GM21423 (cell line): ENCODE results near the gene MICAL2.

Experiments used
- ATAC-seq: cut with Tn5 transposase; IDR thresholded peaks from one replicate; pipeline ENCODE4 v1.9.1; 2021; ENCODE audit warnings: mild to moderate bottlenecking, moderate library complexity; ENCODE audit not compliant: unreplicated experiment

MICAL2 gene

GRCh38 chr11:12094872-12095800, 15.3 kb upstream of the MICAL2 start:
- ATAC-seq, result no peak

- no peak for ATAC-seq
These were observed 13.2 kb upstream of the MICAL2 start for GRCh38 chr11:12097219-12097618.

- no peak for ATAC-seq
These were observed 11.8 kb upstream of the MICAL2 start for GRCh38 chr11:12098601-12099000.

- no peak for ATAC-seq
These were observed 11.1 kb upstream of the MICAL2 start for GRCh38 chr11:12099132-12099873.

- no peak for ATAC-seq
These were observed 10.0 kb upstream of the MICAL2 start for GRCh38 chr11:12100429-12100828.

- ATAC-seq, result no peak
These were observed 9.5 kb upstream of the MICAL2 start for GRCh38 chr11:12100841-12101242.

GRCh38 chr11:12101318-12101717, 9.1 kb upstream of the MICAL2 start:
- ATAC-seq, result no peak

- no peak for ATAC-seq
These were observed 7.6 kb upstream of the MICAL2 start for GRCh38 chr11:12102588-12103410.

GRCh38 chr11:12103411-12104225, 6.8 kb upstream of the MICAL2 start:
- ATAC-seq, result no peak

- no peak for ATAC-seq
These were observed 4.9 kb upstream of the MICAL2 start for GRCh38 chr11:12105471-12105870.

- no peak for ATAC-seq
These were observed 4.3 kb upstream of the MICAL2 start for GRCh38 chr11:12106101-12106500.

GRCh38 chr11:12106501-12106900, 3.9 kb upstream of the MICAL2 start:
- no peak for ATAC-seq

- no peak for ATAC-seq
These were observed 1.4 kb upstream of the MICAL2 start for GRCh38 chr11:12108875-12109453.

- ATAC-seq, result no peak
These were observed 696 bp upstream of the MICAL2 start for GRCh38 chr11:12109591-12110196.

- ATAC-seq, result peak; percentile 31
These were observed 541 bp downstream of the MICAL2 start for GRCh38 chr11:12110714-12111548.

GRCh38 chr11:12111549-12112520, 1.4 kb downstream of the MICAL2 start:
- ATAC-seq, result no peak

GRCh38 chr11:12112750-12113149, 2.4 kb downstream of the MICAL2 start:
- no peak for ATAC-seq
